ENCODE results near the gene FAAH. TPM values are rescaled to one million over a fixed set of nuclear protein-coding genes. Genes with fewer than 3 reads are reported as not detected.

FAAH gene
- total and polyA plus RNA-seq, 2 of the 4 experiments (the other 2 are of a cell fraction) = under 0.01 to 0.19 TPM

- DNase-seq = no peak
- CTCF ChIA-PET = interaction anchor here (1.4 kb wide), 1 partner anchor 89 kb away, joined by 3 read pairs; no protein-coding TSS in a partner anchor
Observed at GRCh38 chr1:46438346-46438745, 44.2 kb downstream of the FAAH start.

More at GRCh38 chr1:46438346-46438745, 44.2 kb downstream of the FAAH start:
- no peak overlapping the region for H2AFZ ChIP-seq (replicated peaks; ENCODE audit: low read length, poor library complexity)
- in situ Hi-C loops (cut with MboI; ENCODE audit: low sequenced_read_pairs) = no loop called here
- H3K14ac ChIP-seq (replicated peaks; ENCODE audit: low read depth, low read length) = no peak overlapping the region
- no peaks in the 10 kb centered on the region for H4K20me1 ChIP-seq (ENCODE audit: insufficient read depth, low read length)
- H3K9ac ChIP-seq (ENCODE audit: low read depth, low read length) = no peak overlapping the region
- BruUV-seq (replicated peaks) = no TSS peak
- no peak overlapping the region for H2BK5ac ChIP-seq (ENCODE audit: low read depth, low read length, poor library complexity, severe bottlenecking)
- no peak overlapping the region for H3K4ac ChIP-seq (ENCODE audit: low read depth, low read length)
- H4K8ac ChIP-seq (ENCODE audit: low read depth in 2 of 2, low read length in 2 of 2) = no peak overlapping the region
- H3K9me1 ChIP-seq (ENCODE audit: insufficient read depth, low read length) = peaks cover 2% of the 10 kb centered on the region; the same call in 1 of the 2 replicates
- intact Hi-C loops (cut with micrococcal nuclease) = no loop called here
- no peak overlapping the region for H2AK9ac ChIP-seq (replicated peaks; ENCODE audit: low read depth, low read length, poor library complexity)
- H2BK120ac ChIP-seq (ENCODE audit: low read depth, low read length) = no peak overlapping the region
- H3K79me1 ChIP-seq (ENCODE audit: low read depth in 1 of 2, low read length in 2 of 2) = no peaks in the 10 kb centered on the region
- H3K18ac ChIP-seq (ENCODE audit: low read depth, low read length) = no peak overlapping the region
- no peaks in the 10 kb centered on the region for H3K36me3 ChIP-seq (ENCODE audit: control insufficient read depth, insufficient read depth, low read length)
- H3K9me3 ChIP-seq (ENCODE audit: control insufficient read depth, insufficient read depth, low read length) = no peaks in the 10 kb centered on the region
- no peaks in the 10 kb centered on the region for H3K4me1 ChIP-seq (ENCODE audit: control insufficient read depth, insufficient read depth, low read length)
- no peak overlapping the region for H3K4me3 ChIP-seq (ENCODE audit: insufficient read depth, low read depth, low read length)
- no peak overlapping the region for H4K5ac ChIP-seq (ENCODE audit: low read depth, low read length)
- WGBS, 2 experiments (ENCODE audit: extremely low coverage in 2 of 2, insufficient read length in 1 of 2) = 60% methylated on average over 3 of the region's 6 CpGs; no CpG with 5 or more reads in 1 of the 2 experiments
- dilution Hi-C loops (cut with HindIII; ENCODE audit: low sequenced_read_pairs, unreplicated experiment) = no loop called here
- no peak overlapping the region for H4K91ac ChIP-seq (ENCODE audit: insufficient read depth, low read depth, low read length)
- TF ChIP-seq, protein P1, sequence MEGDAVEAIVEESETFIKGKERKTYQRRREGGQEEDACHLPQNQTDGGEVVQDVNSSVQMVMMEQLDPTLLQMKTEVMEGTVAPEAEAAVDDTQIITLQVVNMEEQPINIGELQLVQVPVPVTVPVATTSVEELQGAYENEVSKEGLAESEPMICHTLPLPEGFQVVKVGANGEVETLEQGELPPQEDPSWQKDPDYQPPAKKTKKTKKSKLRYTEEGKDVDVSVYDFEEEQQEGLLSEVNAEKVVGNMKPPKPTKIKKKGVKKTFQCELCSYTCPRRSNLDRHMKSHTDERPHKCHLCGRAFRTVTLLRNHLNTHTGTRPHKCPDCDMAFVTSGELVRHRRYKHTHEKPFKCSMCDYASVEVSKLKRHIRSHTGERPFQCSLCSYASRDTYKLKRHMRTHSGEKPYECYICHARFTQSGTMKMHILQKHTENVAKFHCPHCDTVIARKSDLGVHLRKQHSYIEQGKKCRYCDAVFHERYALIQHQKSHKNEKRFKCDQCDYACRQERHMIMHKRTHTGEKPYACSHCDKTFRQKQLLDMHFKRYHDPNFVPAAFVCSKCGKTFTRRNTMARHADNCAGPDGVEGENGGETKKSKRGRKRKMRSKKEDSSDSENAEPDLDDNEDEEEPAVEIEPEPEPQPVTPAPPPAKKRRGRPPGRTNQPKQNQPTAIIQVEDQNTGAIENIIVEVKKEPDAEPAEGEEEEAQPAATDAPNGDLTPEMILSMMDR (conservative IDR thresholded peaks at IDR 0.05; ENCODE audit: low read depth, low read length) = no peak
- TF ChIP-seq RCOR1 (IDR thresholded peaks at IDR 0.05; ENCODE audit: insufficient replicate concordance, low read length) (no peak), BHLHE40 (IDR thresholded peaks at IDR 0.05; ENCODE audit: low read depth, low read length) (no peak), MXI1 (IDR thresholded peaks at IDR 0.05; ENCODE audit: borderline replicate concordance, low read depth, low read length) (no peak), RFX5 (IDR thresholded peaks at IDR 0.05; ENCODE audit: low read depth, low read length) (no peak), USF2 (IDR thresholded peaks at IDR 0.05; ENCODE audit: low read depth, low read length) (no peak), MAFK (IDR thresholded peaks at IDR 0.05; ENCODE audit: low read depth, low read length) (no peak), FOS (IDR thresholded peaks at IDR 0.05; ENCODE audit: low read depth, low read length) (no peak), MAZ (IDR thresholded peaks at IDR 0.05; ENCODE audit: borderline replicate concordance, low read depth, low read length) (no peak), POLR2A (IDR thresholded peaks at IDR 0.05; ENCODE audit: low read depth, low read length) (no peak), CEBPB (IDR thresholded peaks at IDR 0.05; ENCODE audit: low read depth, low read length) (no peak), RAD21 (IDR thresholded peaks at IDR 0.05; ENCODE audit: low read length) (no peak), CHD1 (IDR thresholded peaks at IDR 0.05; ENCODE audit: low read depth, low read length) (no peak), SMC3 (IDR thresholded peaks at IDR 0.05; ENCODE audit: low read depth, low read length) (no peak), NFE2L2 (IDR thresholded peaks at IDR 0.05; ENCODE audit: low read depth, low read length) (no peak)
- TF ChIP-seq, protein P2, sequence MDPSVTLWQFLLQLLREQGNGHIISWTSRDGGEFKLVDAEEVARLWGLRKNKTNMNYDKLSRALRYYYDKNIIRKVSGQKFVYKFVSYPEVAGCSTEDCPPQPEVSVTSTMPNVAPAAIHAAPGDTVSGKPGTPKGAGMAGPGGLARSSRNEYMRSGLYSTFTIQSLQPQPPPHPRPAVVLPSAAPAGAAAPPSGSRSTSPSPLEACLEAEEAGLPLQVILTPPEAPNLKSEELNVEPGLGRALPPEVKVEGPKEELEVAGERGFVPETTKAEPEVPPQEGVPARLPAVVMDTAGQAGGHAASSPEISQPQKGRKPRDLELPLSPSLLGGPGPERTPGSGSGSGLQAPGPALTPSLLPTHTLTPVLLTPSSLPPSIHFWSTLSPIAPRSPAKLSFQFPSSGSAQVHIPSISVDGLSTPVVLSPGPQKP (IDR thresholded peaks at IDR 0.05; ENCODE audit: borderline replicate concordance, low read depth, low read length) = no peak
- H2AK5ac ChIP-seq (ENCODE audit: low read depth, low read length) = no peak overlapping the region
- H2BK15ac ChIP-seq (ENCODE audit: low read depth, low read length) = no peak overlapping the region
- H3K56ac ChIP-seq (ENCODE audit: extremely low read depth, insufficient read depth, low read length) = no peak overlapping the region
- no peak overlapping the region for H3K23ac ChIP-seq (ENCODE audit: low read depth, low read length)
- H2BK20ac ChIP-seq (ENCODE audit: low read depth, low read length) = no peak overlapping the region
- H3K27me3 ChIP-seq (ENCODE audit: control insufficient read depth, insufficient read depth, low read length) = peaks cover 31% of the 10 kb centered on the region
- POLR2A ChIA-PET (ENCODE audit: unreplicated experiment) = no interaction called here
- H3K4me2 ChIP-seq (ENCODE audit: low read depth, low read length) = no peak overlapping the region
- ATAC-seq (ENCODE audit: low read depth) = no peak
- no peak overlapping the region for H3K27ac ChIP-seq (ENCODE audit: insufficient read depth, low read length)
